CD4-positive, alpha-beta T cell treated with Interleukin-6 at 100 ng/mL for 8 hours (primary cell): ENCODE results near the gene MYH6.
"Not testable (repeated sequence)": the region's sequence is repeated elsewhere in the genome, so short reads cannot be mapped to it uniquely, and the experiment has no call there.

Experiments
- DNase-seq: peaks from one replicate; pipeline ENCODE4 v3.0.0-alpha.2; 2020; ENCODE audit warnings: mixed read lengths, low spot score

Gene MYH6

GRCh38 chr14:23407516-23408306 is at the start of gene MYH6:
TSS of gene MYH6 (minus strand) at chr14:23408273. CDS start at chr14:23407223, 1,050 bp downstream.
- no peak for DNase-seq

DNA sequence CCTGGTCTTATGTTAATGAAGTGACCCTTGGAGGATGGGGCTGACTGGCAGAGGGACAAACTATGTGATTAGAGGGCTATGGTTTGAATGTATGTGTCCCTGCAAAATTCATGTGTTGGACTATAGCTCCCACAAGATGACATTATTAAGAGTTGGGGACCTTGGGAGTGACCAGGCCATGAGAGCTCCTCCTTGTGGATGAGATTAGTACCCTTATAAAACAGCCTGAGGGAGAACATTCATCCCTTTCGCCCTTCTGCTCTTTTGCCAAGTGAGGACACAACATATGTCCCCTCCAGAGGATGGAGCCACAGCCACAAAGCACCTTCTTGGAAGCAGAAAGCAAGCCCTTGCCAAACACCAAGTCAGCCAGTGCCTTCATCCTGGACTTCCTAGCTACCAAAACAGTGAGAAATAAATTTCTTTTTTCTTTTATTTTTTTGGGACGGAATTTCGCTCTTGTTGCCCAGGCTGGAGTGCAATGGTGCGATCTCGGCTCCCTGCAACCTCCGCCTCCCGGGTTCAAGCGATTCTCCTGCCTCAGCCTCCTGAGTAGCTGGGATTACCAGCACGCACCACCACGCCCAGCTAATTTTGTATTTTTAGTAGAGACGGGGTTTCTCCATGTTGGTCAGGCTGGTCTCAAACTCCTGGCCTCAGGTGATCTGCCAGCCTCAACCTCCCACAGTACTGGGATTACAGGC is 49.0 kb upstream of the MYH6 start:
- not testable (repeated sequence) for DNase-seq

- no peak for DNase-seq
Observed at GRCh38 chr14:23454445-23454856, 46.4 kb upstream of the MYH6 start.

GRCh38 chr14:23452237-23452636 is 44.2 kb upstream of the MYH6 start:
- no peak for DNase-seq

DNA sequence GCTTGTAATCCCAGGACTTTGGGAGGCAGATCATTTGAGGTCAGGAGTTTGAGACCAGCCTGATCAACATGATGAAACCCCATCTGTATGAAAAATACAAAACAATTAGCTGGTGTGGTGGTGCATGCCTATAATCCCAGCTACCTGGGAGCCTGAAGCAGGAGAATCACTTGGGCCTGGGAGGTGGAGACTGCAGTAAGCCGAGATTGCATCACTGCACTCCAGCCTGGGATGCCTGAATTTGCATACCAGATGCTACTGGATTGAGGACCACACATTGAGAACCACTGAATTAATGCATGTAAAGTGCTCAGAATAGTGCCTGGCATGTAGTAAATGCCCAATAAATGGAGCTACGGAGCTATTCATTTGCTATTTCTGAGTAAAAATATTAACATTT is 42.3 kb upstream of the MYH6 start:
- no peak for DNase-seq

GRCh38 chr14:23449314-23449713 is 41.2 kb upstream of the MYH6 start:
- DNase-seq: no peak

GRCh38 chr14:23447361-23448350 is 39.6 kb upstream of the MYH6 start:
- no peak for DNase-seq

- DNase-seq: no peak
Observed at GRCh38 chr14:23446291-23446851, 38.3 kb upstream of the MYH6 start.

GRCh38 chr14:23445773-23446172 is 37.7 kb upstream of the MYH6 start:
- DNase-seq: no peak

DNA sequence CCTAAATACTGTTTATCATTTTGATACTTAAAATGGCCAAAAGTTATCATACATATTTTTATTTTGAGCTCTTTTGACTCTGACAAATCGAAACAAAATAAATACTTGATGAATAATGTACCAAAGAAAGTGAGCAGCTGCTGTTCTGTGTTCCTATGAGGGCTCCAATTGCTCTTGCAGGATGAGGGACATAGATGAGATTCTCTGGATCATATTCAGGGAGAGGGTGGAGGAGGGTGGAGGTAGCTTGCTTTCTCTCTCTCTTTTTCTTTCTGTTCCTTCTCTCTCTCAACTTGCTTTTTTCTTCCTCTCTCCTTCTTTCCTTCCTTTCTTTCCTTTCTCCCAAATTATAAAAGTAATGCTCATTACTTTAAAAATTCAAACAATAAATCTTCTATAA is 36.2 kb upstream of the MYH6 start:
- DNase-seq: no peak

- DNase-seq: no peak
Observed at GRCh38 chr14:23443881-23444280, 35.8 kb upstream of the MYH6 start.

DNA sequence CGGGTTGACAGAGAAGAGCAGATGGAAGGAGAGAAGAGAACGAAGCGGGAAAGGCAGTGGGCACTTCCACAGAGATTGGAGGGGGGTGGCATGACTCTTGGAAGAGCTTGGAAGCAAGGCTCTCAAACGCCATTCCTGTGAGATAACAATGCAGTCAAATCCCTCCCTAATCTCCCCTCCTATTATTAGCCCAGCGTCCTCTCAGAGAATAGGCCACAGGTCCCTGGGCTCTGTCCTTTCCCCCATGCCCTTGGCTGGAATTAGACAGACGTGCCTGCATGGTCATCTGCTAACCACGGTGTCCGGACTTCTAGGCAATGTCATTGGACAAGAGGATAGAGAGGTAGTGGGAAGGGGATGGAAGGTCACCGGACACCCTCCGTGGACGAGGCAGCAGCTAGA is 35.3 kb upstream of the MYH6 start:
- no peak for DNase-seq

GRCh38 chr14:23442721-23443356 is 34.8 kb upstream of the MYH6 start:
- no peak for DNase-seq

- no peak for DNase-seq
Observed at GRCh38 chr14:23441076-23441475, 33.0 kb upstream of the MYH6 start.

- no peak for DNase-seq
Observed at GRCh38 chr14:23439107-23439835, 31.2 kb upstream of the MYH6 start.

DNA sequence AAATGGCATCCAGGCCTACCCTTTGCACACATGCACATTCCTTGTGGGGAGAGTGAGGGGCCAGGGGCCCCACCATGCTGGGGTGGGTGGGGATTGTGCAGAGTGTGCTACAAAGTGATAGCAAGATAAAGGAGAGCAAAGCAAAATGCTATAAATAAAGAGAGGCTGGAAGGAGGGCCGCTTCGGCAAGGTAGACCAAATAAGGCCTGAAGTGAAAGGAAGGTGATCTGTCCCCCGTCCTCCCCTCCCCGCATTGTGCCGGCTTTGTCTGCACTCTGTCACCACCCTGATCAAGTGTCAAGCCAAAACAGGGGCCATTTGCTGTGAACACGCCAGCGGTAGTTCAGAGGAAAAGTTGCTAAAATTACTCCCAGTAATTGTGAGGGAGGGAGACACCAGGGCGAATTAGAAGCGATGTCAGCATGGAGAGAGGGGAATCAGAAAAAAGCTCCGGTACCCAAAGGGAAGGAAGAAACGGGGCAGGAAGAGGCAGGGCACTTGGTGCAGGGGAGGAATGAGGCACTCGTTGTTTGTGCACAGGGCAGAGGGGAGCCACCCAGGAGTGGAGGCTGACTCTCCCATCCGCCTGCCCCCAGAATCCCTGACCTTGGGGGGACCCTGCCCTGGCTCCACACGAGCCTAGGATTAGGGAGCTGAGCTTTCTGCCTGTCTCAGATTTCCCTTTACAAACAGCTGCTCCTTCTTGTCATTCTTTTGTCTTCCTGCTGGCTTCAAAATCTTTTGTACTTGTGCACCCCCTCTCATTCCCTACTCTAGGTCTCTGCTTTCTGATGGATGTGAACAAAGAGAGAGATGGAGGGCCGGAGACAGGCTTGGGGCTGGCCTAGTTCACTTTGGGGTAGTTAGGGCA is 30.3 kb upstream of the MYH6 start:
- DNase-seq: no peak

DNA sequence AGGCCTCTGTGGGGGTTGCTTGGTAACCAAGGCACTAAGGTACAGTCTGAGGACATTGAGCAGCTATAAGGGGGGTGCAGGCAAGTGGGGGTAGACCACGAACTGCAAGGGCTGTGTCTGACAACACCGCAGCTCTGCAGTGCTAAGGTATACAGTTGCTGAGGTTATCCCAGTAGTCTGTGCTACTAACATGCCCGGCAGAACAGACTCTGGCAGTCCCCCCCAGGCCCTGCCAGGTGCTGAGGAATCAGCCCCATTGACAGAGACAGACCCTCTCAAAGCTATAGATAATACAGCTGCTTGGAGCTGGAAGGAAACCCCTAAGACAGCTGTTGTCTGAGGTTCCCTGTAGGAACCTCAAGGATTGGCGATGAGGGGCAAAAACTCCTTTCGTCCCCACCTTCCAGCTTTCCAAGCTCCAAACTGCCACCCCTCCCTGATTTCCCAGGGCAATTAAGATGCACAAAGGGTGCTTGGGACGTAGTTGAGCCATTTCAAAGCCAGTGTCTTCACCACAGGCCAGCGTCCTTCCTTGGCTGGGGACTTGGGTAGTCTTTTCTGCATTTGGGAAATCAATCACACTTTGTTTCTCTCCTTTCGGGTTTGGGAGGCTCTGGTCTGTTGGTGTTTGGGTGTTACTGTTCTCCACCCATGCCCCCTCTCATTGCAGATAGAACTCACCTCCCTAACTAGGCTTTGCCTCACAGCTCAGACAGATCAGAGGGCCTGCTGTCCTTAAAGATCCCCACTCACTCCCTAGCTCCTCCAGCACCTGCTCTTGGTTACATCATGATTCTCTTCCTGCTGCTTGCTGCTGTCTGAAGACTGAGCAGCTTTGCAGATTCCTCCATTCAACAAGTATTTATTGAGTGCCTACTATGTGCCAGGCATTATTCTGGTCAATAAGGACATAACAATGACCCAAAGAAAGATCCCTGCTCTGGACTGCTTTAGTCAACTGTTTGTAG is 29.3 kb upstream of the MYH6 start:
- no peak for DNase-seq

DNA sequence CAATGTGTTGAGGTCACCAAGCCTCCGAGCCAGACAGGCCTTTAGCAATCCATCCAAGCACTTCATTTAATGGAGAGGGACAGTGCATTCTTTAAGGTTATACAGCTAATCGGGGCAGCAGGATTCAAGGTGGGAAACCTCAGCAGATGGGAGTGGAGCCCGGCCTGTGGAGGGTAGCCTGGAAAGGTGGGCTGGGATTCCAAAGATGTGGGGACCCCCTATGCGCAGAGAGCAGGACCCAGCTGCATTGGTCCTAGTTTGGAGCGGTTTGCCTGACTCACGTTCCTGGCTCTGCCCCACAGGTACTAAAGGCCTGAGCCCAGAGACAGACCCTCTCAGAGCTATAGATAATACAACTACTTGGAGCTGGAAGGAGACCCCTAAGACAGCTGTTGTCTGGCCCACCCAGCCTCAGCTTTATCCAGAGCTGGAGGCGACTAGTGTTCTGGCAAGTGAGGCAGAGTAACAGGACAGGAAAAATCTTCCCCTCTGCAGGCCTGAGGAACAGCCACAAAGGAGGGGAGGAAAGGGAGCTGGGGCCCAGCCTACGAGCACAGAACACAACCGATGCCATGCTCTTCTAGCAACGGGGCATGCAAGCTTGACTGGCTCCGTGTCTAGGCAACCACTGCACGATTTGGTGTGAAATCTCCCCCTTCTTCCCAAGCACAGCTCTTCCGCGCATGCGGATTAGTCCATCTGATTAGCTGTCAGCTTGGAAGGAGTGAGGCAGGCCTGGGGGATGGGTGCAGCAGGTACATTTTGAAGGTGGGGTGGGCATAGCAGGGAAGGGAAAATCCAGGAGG is 28.5 kb upstream of the MYH6 start:
- no peak for DNase-seq
